Measurements from ENCODE around the gene GET4.

GET4 gene

GRCh38 chr7:883055-884021 is 7.0 kb downstream of the GET4 start:
- H3K4me3 ChIP-seq (ENCODE audit: low read depth, low read length): no peak overlapping the region
- no peak for DNase-seq (ENCODE audit: low read depth)

GRCh38 chr7:884191-885003 is 8.0 kb downstream of the GET4 start:
- DNase-seq (ENCODE audit: low read depth): no peak
- no peak overlapping the region for H3K4me3 ChIP-seq (ENCODE audit: low read depth, low read length)

GRCh38 chr7:885261-885892 is 9.0 kb downstream of the GET4 start:
- no peak overlapping the region for H3K4me3 ChIP-seq (ENCODE audit: low read depth, low read length)
- no peak for DNase-seq (ENCODE audit: low read depth)

- no peak for DNase-seq (ENCODE audit: low read depth)
- H3K4me3 ChIP-seq (ENCODE audit: low read depth, low read length): no peak overlapping the region
Measured at GRCh38 chr7:885893-886625, 9.7 kb downstream of the GET4 start.

DNA sequence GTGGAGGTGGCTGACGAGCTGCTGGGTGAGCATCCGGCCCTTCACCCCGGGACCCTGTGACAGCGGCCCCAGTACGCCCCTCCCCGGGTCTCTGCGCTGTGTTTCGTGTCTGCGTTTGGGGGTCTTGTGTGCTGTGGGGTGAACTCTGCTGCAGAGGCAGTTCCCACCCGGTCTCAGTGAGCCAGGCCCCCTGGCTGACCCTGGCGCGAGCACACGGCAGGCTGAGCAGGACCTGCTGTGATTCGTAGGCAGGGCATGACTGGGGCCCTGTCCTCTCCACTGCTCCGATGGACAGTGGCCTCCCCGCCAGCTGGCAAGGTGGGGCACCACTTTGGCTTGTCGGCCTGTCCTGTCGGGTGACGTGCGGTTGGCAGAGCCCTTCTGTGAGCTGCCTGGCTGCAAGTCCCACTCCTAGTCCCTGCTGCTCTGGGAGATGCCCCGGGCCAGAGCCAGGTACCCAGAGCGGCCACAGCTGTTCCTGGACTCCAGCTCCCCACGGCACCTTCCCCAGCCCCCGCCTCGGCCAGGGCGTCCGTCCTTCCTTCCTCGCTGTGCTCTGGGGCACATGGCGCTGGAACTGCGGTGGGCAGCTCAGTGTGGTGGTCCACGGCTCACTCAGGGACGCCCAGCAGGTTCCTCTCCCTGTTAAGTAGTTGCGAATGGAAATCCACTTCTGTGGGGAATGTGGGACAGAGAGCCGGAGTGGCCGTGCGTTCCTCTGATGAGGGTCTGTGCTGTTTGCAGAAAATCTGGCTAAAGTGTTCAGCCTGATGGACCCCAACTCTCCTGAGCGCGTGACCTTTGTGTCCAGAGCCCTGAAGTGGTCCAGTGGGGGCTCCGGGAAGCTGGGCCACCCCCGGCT is 10.5 kb downstream of the GET4 start:
- H3K4me3 ChIP-seq (ENCODE audit: low read depth, low read length): no peak overlapping the region
- no peak for DNase-seq (ENCODE audit: low read depth)

- DNase-seq (ENCODE audit: low read depth): no peak
- no peak overlapping the region for H3K4me3 ChIP-seq (ENCODE audit: low read depth, low read length)
Measured at GRCh38 chr7:887488-887820, 11.1 kb downstream of the GET4 start.

- no peak for DNase-seq (ENCODE audit: low read depth)
- no peak overlapping the region for H3K4me3 ChIP-seq (ENCODE audit: low read depth, low read length)
Measured at GRCh38 chr7:888081-889024, 12.0 kb downstream of the GET4 start.

DNA sequence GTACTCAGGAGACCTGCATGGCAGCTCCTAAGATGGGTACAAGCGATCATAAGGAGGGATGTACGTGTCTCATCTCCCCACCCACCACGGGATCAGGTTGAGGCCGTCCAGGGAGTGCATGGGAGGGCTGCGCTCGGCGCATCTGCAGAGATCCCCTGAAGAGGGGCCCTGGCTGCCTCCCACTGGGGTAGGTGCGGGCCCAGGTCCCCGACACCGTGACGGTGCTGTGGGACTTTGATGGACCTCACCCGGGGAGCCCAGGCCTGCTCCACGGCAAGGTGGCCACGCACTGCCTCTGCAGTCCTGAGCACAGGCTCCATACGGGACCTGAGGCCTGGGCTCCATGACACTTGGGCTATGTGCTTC is 12.7 kb downstream of the GET4 start:
- H3K4me3 ChIP-seq (ENCODE audit: low read depth, low read length): no peak overlapping the region
- no peak for DNase-seq (ENCODE audit: low read depth)

- no peak for DNase-seq (ENCODE audit: low read depth)
- H3K4me3 ChIP-seq (ENCODE audit: low read depth, low read length): no peak overlapping the region
Measured at GRCh38 chr7:889391-889790, 13.0 kb downstream of the GET4 start.

- no peak overlapping the region for H3K4me3 ChIP-seq (ENCODE audit: low read depth, low read length)
- no peak for DNase-seq (ENCODE audit: low read depth)
Measured at GRCh38 chr7:890868-891267, 14.5 kb downstream of the GET4 start.

- H3K4me3 ChIP-seq (ENCODE audit: low read depth, low read length): no peak overlapping the region
- no peak for DNase-seq (ENCODE audit: low read depth)
Measured at GRCh38 chr7:891291-891690, 14.9 kb downstream of the GET4 start.

DNA sequence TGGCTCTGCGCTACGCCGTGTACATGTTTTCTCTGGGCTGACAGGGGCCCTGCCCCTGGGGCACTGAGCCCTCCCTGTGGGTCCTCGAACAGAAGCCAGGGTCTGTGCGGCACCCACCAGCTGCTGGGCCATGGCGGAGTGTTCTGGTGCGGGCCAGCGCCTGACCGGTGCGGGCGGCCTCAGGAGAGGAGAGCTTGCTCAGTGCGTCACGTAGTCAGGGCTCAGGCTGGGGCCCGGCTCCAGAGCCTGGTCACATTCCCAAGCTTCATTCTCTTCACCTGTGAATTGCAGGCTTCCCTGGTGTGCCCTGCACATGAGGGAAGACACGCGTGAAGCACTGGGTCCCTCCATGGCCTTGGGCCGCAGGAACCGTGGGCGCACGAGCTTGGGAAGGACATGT is 15.5 kb downstream of the GET4 start:
- no peak overlapping the region for H3K4me3 ChIP-seq (ENCODE audit: low read depth, low read length)
- no peak for DNase-seq (ENCODE audit: low read depth)

- H3K4me3 ChIP-seq (ENCODE audit: low read depth, low read length): no peak overlapping the region
- DNase-seq (ENCODE audit: low read depth): no peak
Measured at GRCh38 chr7:892648-893593, 16.6 kb downstream of the GET4 start.

- no peak for DNase-seq (ENCODE audit: low read depth)
- H3K4me3 ChIP-seq (ENCODE audit: low read depth, low read length): no peak overlapping the region
Measured at GRCh38 chr7:893686-894085, 17.3 kb downstream of the GET4 start.

GRCh38 chr7:894164-894867 is 18.0 kb downstream of the GET4 start:
- no peak overlapping the region for H3K4me3 ChIP-seq (ENCODE audit: low read depth, low read length)
- DNase-seq (ENCODE audit: low read depth): no peak

DNA sequence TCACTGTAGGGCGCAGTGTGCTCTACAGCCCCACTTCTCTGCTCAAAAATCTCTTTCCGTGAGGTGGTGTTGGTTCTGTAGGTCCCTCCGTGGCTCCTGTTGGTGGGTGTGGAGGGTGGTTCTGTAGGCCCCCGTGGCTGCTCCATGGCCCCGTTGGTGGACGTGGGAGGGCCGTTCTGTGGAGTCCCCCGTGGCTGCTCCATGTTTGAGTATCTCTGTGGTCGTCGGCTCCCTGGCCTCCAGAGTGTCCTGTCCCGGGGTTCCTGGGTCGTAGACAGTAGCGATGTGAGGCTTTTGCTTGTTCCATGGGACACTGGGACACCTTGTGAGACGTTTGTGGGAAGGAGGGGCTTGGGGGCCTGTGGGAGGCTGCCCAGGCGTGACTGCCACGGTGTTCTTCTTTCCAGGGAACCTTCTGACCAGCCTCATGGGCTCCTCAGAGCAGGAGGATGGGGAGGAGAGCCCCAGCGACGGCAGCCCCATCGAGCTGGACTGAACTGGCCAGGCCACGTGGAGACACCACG is 18.6 kb downstream of the GET4 start:
- H3K4me3 ChIP-seq (ENCODE audit: low read depth, low read length): no peak overlapping the region
- no peak for DNase-seq (ENCODE audit: low read depth)

Data from skeletal muscle cell (primary cell).